WTC11 (cell line): Measurements from ENCODE around the gene AMPD3. TPM values are rescaled to one million over a fixed set of nuclear protein-coding genes. Genes with fewer than 3 reads are reported as not detected.

Source experiments
- ATAC-seq: fragments of 200-7000 bp; cut with Tn5 transposase; 2 replicates; pipeline ENCODE4 v1.10.0; 2021; ENCODE audit warnings: mild to moderate bottlenecking, moderate library complexity
- CTCF ChIA-PET: fragments of 300-600 bp; sonication (Branson Sonifier 250); formaldehyde crosslinking; loops from one replicate; lab custom pipeline; 2021; ENCODE audit warnings: antibody characterized with exemption; lab: Charles Lee
- POLR2A ChIA-PET: fragments of 350-600 bp; sonication (Branson Sonifier 250); formaldehyde crosslinking; loops from one replicate; lab custom pipeline; 2021; ENCODE audit warnings: antibody characterized with exemption; lab: Charles Lee
- DNase-seq: peaks from one replicate; pipeline ENCODE4 v3.0.0; 2021; ENCODE audit warnings: low spot score
- H3K27ac Mint-ChIP-seq: 2 replicates; pipeline ENCODE4 v1.8.0; 2021; ENCODE audit warnings: mixed read lengths
- H3K27me3 Mint-ChIP-seq: 2 replicates; pipeline ENCODE4 v1.8.0; 2021; ENCODE audit warnings: low read depth, mild to moderate bottlenecking, moderate library complexity, mixed read lengths
- H3K36me3 Mint-ChIP-seq: 2 replicates; pipeline ENCODE4 v1.8.0; 2021; ENCODE audit warnings: mixed read lengths
- H3K4me1 Mint-ChIP-seq: 2 replicates; pipeline ENCODE4 v1.8.0; 2022; ENCODE audit warnings: mixed read lengths
- H3K4me3 Mint-ChIP-seq: 2 replicates; pipeline ENCODE4 v1.8.0; 2021; ENCODE audit warnings: mild to moderate bottlenecking, moderate library complexity, mixed read lengths
- H3K9me3 Mint-ChIP-seq: 2 replicates; pipeline ENCODE4 v1.8.0; 2021; ENCODE audit warnings: mixed read lengths
- CBFB ChIP-seq: sonication (generic); formaldehyde crosslinking; IDR thresholded peaks from 2 replicates; pipeline ENCODE4 v1.8.1; 2022; ENCODE audit warnings: mild to moderate bottlenecking, low read depth, missing genetic modification reagents
- ETV6 ChIP-seq: sonication (generic); formaldehyde crosslinking; IDR thresholded peaks from 2 replicates; pipeline ENCODE4 v1.8.1; 2022; ENCODE audit warnings: mild to moderate bottlenecking, missing genetic modification reagents
- FOXP1 ChIP-seq: sonication (generic); formaldehyde crosslinking; IDR thresholded peaks from 2 replicates; pipeline ENCODE4 v1.8.0; 2022; ENCODE audit warnings: missing genetic modification reagents, mild to moderate bottlenecking, moderate library complexity, borderline replicate concordance
- GRHL2 ChIP-seq: fragments of 250-450 bp; sonication (Bioruptor Pico); IDR thresholded peaks from 2 replicates; pipeline ENCODE4 v1.8.0; 2022; ENCODE audit warnings: mild to moderate bottlenecking, moderate library complexity; ENCODE audit not compliant: insufficient replicate concordance, severe bottlenecking
- IRF2 ChIP-seq: sonication (generic); formaldehyde crosslinking; IDR thresholded peaks from 2 replicates; pipeline ENCODE4 v1.8.0; 2022; ENCODE audit warnings: low read depth, missing genetic modification reagents, borderline replicate concordance
- NFE2L1 ChIP-seq: sonication (generic); formaldehyde crosslinking; IDR thresholded peaks from 2 replicates; pipeline ENCODE4 v1.8.1; 2023; ENCODE audit warnings: missing genetic modification reagents
- NFYB ChIP-seq: sonication (generic); formaldehyde crosslinking; conservative IDR thresholded peaks from 2 replicates; pipeline ENCODE4 v1.8.0; 2022; ENCODE audit warnings: low read depth, missing genetic modification reagents
- NR2C2 ChIP-seq: sonication (generic); formaldehyde crosslinking; IDR thresholded peaks from 2 replicates; pipeline ENCODE4 v1.8.0; 2022; ENCODE audit warnings: mild to moderate bottlenecking, missing genetic modification reagents
- OVOL2 ChIP-seq: fragments of 250-450 bp; sonication (Bioruptor Pico); IDR thresholded peaks from 2 replicates; pipeline ENCODE4 v1.9.0; 2021; ENCODE audit warnings: mild to moderate bottlenecking, borderline replicate concordance
- PRRX2 ChIP-seq: fragments of 250-450 bp; sonication (Bioruptor Pico); IDR thresholded peaks from 2 replicates; pipeline ENCODE4 v1.8.0; 2021; ENCODE audit warnings: mild to moderate bottlenecking
- SMAD4 ChIP-seq: sonication (generic); formaldehyde crosslinking; IDR thresholded peaks from 2 replicates; pipeline ENCODE4 v1.8.0; 2022; ENCODE audit warnings: mild to moderate bottlenecking, missing genetic modification reagents
- TCF7 ChIP-seq: sonication (generic); formaldehyde crosslinking; IDR thresholded peaks from 2 replicates; pipeline ENCODE4 v1.8.0; 2022; ENCODE audit warnings: mild to moderate bottlenecking, low read depth, missing genetic modification reagents, moderate library complexity
- TEAD4 ChIP-seq: sonication (generic); formaldehyde crosslinking; IDR thresholded peaks from 2 replicates; pipeline ENCODE4 v1.8.0; 2022; ENCODE audit warnings: mild to moderate bottlenecking, missing genetic modification reagents
- TP53 ChIP-seq: sonication (generic); formaldehyde crosslinking; IDR thresholded peaks from 2 replicates; pipeline ENCODE4 v1.8.1; 2023; ENCODE audit warnings: mild to moderate bottlenecking, missing genetic modification reagents
- ZBTB21 ChIP-seq: sonication (generic); formaldehyde crosslinking; IDR thresholded peaks from 2 replicates; pipeline ENCODE4 v1.8.1; 2023; ENCODE audit warnings: mild to moderate bottlenecking, missing genetic modification reagents, borderline replicate concordance
- ZNF396 ChIP-seq: fragments of 250-450 bp; sonication (Bioruptor Pico); IDR thresholded peaks from 2 replicates; pipeline ENCODE4 v1.8.0; 2021; ENCODE audit warnings: mild to moderate bottlenecking, moderate library complexity, borderline replicate concordance
- ZNF512 ChIP-seq: sonication (generic); formaldehyde crosslinking; IDR thresholded peaks from 2 replicates; pipeline ENCODE4 v1.8.1; 2022; ENCODE audit warnings: missing genetic modification reagents, borderline replicate concordance
- ZNF532 ChIP-seq: fragments of 250-450 bp; sonication (Bioruptor Pico); IDR thresholded peaks from 2 replicates; pipeline ENCODE4 v1.9.0; 2021; ENCODE audit warnings: mild to moderate bottlenecking, borderline replicate concordance
- ZNF671 ChIP-seq: fragments of 250-450 bp; sonication (Bioruptor Pico); IDR thresholded peaks from 2 replicates; pipeline ENCODE4 v1.8.0; 2021; ENCODE audit warnings: mild to moderate bottlenecking
- ZSCAN18 ChIP-seq: fragments of 250-450 bp; sonication (Bioruptor Pico); IDR thresholded peaks from 2 replicates; pipeline ENCODE4 v2.1.2; 2022; ENCODE audit warnings: mild to moderate bottlenecking, moderate library complexity
- total RNA-seq: library from RNA; stranded (reverse); gene quantifications from 3 replicates; pipeline ENCODE4 v1.2.3, GENCODE V29; 2021
- TF ChIP-seq, protein P1 (sequence below): sonication (generic); formaldehyde crosslinking; IDR thresholded peaks from 2 replicates; pipeline ENCODE4 v1.8.1; 2023; ENCODE audit warnings: mild to moderate bottlenecking, missing genetic modification reagents
- TF ChIP-seq, protein P2 (sequence below): sonication (generic); formaldehyde crosslinking; IDR thresholded peaks from 2 replicates; pipeline ENCODE4 v1.8.1; 2023; ENCODE audit warnings: mild to moderate bottlenecking, moderate library complexity, missing genetic modification reagents

AMPD3 gene
- total RNA-seq, 1 experiment from 2014 or later, result 6.4 TPM

- Mint-ChIP-seq H3K9me3 (no peaks in the 10 kb centered on the region), H3K27me3 (peaks cover 3% of the 10 kb centered on the region), H3K36me3 (no peaks in the 10 kb centered on the region), H3K4me1 (peaks cover 6% of the 10 kb centered on the region), H3K4me3 (no peak overlapping the region), H3K27ac (no peak overlapping the region)
- DNase-seq (no peak), ATAC-seq (no peak)
- ChIA-PET POLR2A (no interaction called here), CTCF (interaction anchor here (1.4 kb wide), 1 partner anchor 12 kb away, joined by 4 read pairs; no protein-coding TSS in a partner anchor)
- TF ChIP-seq ZNF396 (CRISPR knock-in tag), result no peak
- no peak for TF ChIP-seq TP53
- no peak for TF ChIP-seq NFE2L1 (CRISPR knock-in tag)
- TF ChIP-seq, protein P1, sequence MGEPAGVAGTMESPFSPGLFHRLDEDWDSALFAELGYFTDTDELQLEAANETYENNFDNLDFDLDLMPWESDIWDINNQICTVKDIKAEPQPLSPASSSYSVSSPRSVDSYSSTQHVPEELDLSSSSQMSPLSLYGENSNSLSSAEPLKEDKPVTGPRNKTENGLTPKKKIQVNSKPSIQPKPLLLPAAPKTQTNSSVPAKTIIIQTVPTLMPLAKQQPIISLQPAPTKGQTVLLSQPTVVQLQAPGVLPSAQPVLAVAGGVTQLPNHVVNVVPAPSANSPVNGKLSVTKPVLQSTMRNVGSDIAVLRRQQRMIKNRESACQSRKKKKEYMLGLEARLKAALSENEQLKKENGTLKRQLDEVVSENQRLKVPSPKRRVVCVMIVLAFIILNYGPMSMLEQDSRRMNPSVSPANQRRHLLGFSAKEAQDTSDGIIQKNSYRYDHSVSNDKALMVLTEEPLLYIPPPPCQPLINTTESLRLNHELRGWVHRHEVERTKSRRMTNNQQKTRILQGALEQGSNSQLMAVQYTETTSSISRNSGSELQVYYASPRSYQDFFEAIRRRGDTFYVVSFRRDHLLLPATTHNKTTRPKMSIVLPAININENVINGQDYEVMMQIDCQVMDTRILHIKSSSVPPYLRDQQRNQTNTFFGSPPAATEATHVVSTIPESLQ (CRISPR knock-in tag), result no peak
- no peak for TF ChIP-seq ETV6
- TF ChIP-seq FOXP1 (CRISPR knock-in tag), result no peak
- no peak for TF ChIP-seq IRF2
- TF ChIP-seq TEAD4 (CRISPR knock-in tag), result no peak
- TF ChIP-seq CBFB (CRISPR knock-in tag), result no peak
- TF ChIP-seq PRRX2 (CRISPR knock-in tag), result no peak
- TF ChIP-seq NR2C2, result no peak
These were observed 32.1 kb downstream of the AMPD3 start for GRCh38 chr11:10487002-10487647.

DNA sequence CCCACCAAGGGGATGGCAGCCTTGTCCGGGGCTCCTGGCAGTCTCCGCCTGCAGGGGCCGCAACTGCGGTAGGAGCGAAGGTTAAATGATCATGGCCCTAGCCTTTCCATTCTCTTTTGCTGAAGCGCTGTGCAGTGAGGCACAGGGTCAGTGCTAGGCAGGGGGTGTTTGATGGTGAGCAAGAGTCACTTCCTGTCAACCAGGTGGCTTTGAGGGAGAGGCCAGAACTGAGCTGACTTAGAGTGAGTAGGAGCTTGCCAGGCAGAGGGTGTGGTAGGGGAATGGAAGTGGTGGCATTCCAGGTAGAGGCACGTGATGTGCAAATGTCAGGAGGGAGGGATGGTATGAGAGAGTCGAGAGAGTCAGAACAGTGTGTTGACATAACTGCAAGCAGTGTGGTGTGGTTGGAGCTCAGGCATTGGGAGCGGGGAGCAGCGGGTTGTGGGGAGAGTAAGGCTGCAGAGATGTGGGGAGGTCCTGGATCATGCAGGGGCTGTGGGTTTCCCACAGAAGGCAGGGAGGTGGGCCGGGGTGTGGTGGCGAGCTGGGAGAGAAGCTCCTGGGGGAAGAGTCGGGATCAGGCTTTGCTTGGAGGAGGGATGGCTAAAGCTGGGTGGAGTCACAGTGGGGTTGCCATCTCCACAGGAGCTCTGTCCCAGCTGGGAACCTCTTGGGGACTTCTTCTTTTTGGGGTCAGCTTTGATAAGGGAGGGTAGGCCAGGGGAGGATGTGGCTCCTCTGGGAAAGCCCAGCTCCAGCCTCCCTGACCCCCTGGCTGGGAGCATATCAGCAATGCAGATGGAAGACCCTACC, 33.3 kb downstream of the AMPD3 start:
- TF ChIP-seq OVOL2 (CRISPR knock-in tag), result no peak
- no peak for TF ChIP-seq ZBTB21 (CRISPR knock-in tag)
- TF ChIP-seq TCF7, result no peak
- TF ChIP-seq NFE2L1 (CRISPR knock-in tag), result no peak
- no peak for TF ChIP-seq GRHL2
- no peak for TF ChIP-seq ZNF512 (CRISPR knock-in tag)
- TF ChIP-seq ZNF532, result no peak
- TF ChIP-seq ZSCAN18 (CRISPR knock-in tag), result no peak
- no peak for TF ChIP-seq NFYB (CRISPR knock-in tag)
- TF ChIP-seq ZNF671, result no peak
- TF ChIP-seq ZNF396 (CRISPR knock-in tag), result no peak
- no peak for TF ChIP-seq SMAD4 (CRISPR knock-in tag)
- no peak for TF ChIP-seq PRRX2 (CRISPR knock-in tag)
- TF ChIP-seq, protein P2, sequence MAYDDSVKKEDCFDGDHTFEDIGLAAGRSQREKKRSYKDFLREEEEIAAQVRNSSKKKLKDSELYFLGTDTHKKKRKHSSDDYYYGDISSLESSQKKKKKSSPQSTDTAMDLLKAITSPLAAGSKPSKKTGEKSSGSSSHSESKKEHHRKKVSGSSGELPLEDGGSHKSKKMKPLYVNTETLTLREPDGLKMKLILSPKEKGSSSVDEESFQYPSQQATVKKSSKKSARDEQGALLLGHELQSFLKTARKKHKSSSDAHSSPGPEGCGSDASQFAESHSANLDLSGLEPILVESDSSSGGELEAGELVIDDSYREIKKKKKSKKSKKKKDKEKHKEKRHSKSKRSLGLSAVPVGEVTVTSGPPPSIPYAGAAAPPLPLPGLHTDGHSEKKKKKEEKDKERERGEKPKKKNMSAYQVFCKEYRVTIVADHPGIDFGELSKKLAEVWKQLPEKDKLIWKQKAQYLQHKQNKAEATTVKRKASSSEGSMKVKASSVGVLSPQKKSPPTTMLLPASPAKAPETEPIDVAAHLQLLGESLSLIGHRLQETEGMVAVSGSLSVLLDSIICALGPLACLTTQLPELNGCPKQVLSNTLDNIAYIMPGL, result no peak
- no peaks in the 10 kb centered on the region for H3K9me3 Mint-ChIP-seq
- DNase-seq (no peak), ATAC-seq (peak; percentile 73)
- H3K27ac Mint-ChIP-seq, result no peak overlapping the region; the same call in 1 of the 2 replicates
- H3K4me3 Mint-ChIP-seq, result no peak overlapping the region
- peaks cover 3% of the 10 kb centered on the region; the same call in 1 of the 2 replicates for H3K27me3 Mint-ChIP-seq
- H3K36me3 Mint-ChIP-seq, result no peaks in the 10 kb centered on the region
- H3K4me1 Mint-ChIP-seq, result peaks cover 17% of the 10 kb centered on the region
- ChIA-PET POLR2A (no interaction called here), CTCF (interaction anchor here (0.8 to 1.4 kb wide), 4 partner anchors 9 to 247 kb away, joined by 3 to 4 read pairs (median 4); no protein-coding TSS in a partner anchor)
